DOHH2 (cell line): ENCODE results near the gene ANK2.

Experiments used
- CTCF ChIP-seq: fragments of 200-600 bp; sonication (generic); IDR thresholded peaks from one replicate; pipeline ENCODE4 v1.5.1; 2014; ENCODE audit warnings: antibody characterized with exemption, mild to moderate bottlenecking, low read depth, low read length; ENCODE audit not compliant: poor library complexity, severe bottlenecking
- EZH2phosphoT487 ChIP-seq: fragments of 200-600 bp; sonication (generic); IDR thresholded peaks from 2 replicates; pipeline ENCODE4 v1.6.1; 2017; ENCODE audit warnings: borderline replicate concordance, mild to moderate bottlenecking, antibody characterized with exemption, low read length, moderate library complexity, mixed read lengths

GRCh38 chr4:113050371-113050755, 910 bp downstream of the ANK2 start:
- TF ChIP-seq EZH2phosphoT487, result no peak
- no peak for TF ChIP-seq CTCF
